ENCODE data around the gene ACTN4.

- no peak for TF ChIP-seq EZH2phosphoT487 (IDR thresholded peaks at IDR 0.05)
- TF ChIP-seq, protein P1, sequence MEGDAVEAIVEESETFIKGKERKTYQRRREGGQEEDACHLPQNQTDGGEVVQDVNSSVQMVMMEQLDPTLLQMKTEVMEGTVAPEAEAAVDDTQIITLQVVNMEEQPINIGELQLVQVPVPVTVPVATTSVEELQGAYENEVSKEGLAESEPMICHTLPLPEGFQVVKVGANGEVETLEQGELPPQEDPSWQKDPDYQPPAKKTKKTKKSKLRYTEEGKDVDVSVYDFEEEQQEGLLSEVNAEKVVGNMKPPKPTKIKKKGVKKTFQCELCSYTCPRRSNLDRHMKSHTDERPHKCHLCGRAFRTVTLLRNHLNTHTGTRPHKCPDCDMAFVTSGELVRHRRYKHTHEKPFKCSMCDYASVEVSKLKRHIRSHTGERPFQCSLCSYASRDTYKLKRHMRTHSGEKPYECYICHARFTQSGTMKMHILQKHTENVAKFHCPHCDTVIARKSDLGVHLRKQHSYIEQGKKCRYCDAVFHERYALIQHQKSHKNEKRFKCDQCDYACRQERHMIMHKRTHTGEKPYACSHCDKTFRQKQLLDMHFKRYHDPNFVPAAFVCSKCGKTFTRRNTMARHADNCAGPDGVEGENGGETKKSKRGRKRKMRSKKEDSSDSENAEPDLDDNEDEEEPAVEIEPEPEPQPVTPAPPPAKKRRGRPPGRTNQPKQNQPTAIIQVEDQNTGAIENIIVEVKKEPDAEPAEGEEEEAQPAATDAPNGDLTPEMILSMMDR (IDR thresholded peaks at IDR 0.05) = no peak
These were observed 70.4 kb downstream of the ACTN4 start for GRCh38 chr19:38717855-38718254.

All from neural progenitor cell (in vitro differentiated cells).